Kidney (tissue), 14 donors: Measurements from ENCODE around the gene EEF2KMT. TPM values are rescaled to one million over a fixed set of nuclear protein-coding genes. Genes with fewer than 3 reads are reported as not detected.
"Not testable (repeated sequence)": the region's sequence is repeated elsewhere in the genome, so short reads cannot be mapped to it uniquely, and the experiment has no call there.

Experiments used
- DNase-seq, 5 donors: peaks; one replicate each; pipeline ENCODE4 v3.0.0-alpha.2; 2013 to 2020
- FAIRE-seq: peaks from 2 replicates; lab custom pipeline; 2012; peaks lifted over from hg19 to GRCh38; lab: Jason Lieb, UNC
- H3K27ac ChIP-seq, 2 donors: one replicate each; pipeline ENCODE4 v1.7.0; 2013; ENCODE audit warnings: low read depth in 2 of 2, low read length in 2 of 2, inconsistent platforms in 1 of 2
- H3K27me3 ChIP-seq: one replicate; pipeline ENCODE4 v1.7.1; 2013; ENCODE audit warnings: low read length, inconsistent platforms; ENCODE audit not compliant: control insufficient read depth, insufficient read depth
- H3K36me3 ChIP-seq, 3 donors: one replicate each; pipeline versions ENCODE4 v1.7.0 to v1.7.1; 2013; ENCODE audit warnings: low read length in 3 of 3, control low read depth in 1 of 3, inconsistent platforms in 1 of 3; ENCODE audit not compliant: insufficient read depth in 3 of 3, control insufficient read depth in 2 of 3
- H3K4me1 ChIP-seq, 3 donors: one replicate each; pipeline versions ENCODE4 v1.7.0 to v1.7.1; 2013; ENCODE audit warnings: low read length in 3 of 3, inconsistent platforms in 1 of 3, low read depth in 1 of 3; ENCODE audit not compliant: control insufficient read depth in 2 of 3, insufficient read depth in 2 of 3
- H3K4me3 ChIP-seq, 3 donors: one replicate each; pipeline versions ENCODE4 v1.7.0 to v1.8.1; 2013; ENCODE audit warnings: low read length in 3 of 3, control low read depth in 1 of 3, inconsistent platforms in 1 of 3
- H3K9ac ChIP-seq, 3 donors: one replicate each; pipeline versions ENCODE4 v1.7.0 to v1.7.1; 2013; ENCODE audit warnings: low read length in 3 of 3, control low read depth in 1 of 3, inconsistent platforms in 1 of 3
- H3K9me3 ChIP-seq, 3 donors: one replicate each; pipeline versions ENCODE4 v1.7.0 to v1.7.1; 2013; ENCODE audit warnings: low read length in 3 of 3, control low read depth in 1 of 3, inconsistent platforms in 1 of 3; ENCODE audit not compliant: control insufficient read depth in 2 of 3, insufficient read depth in 1 of 3
- intact Hi-C: fragments of 100-400 bp; cut with DNase I; formaldehyde crosslinking; loops from one replicate; pipeline ENCODE4 v1.11.1; 2022
- polyA plus RNA-seq: library from polyadenylated mRNA; stranded (reverse); fragments of 350-450 nt; fragmentation: Illumina TruSeq; extraction: RNeasy Lipid Tissue Mini Kit (QIAGEN cat#74804); gene quantifications from one replicate; pipeline ENCODE4 v1.2.3, GENCODE V29; 2014; ENCODE audit warnings: low read depth, low replicate concordance; ENCODE audit not compliant: insufficient read depth
- total RNA-seq: library from RNA; stranded (reverse); fragmentation: NEBNext Ultra II Directional; extraction: Animal tissue kit (Norgen Biotek cat#: 25700); gene quantifications from one replicate; pipeline ENCODE4 v1.2.1, GENCODE V29; 2021
- TF ChIP-seq, protein P1 (sequence below): IDR thresholded peaks from 3 replicates; pipeline ENCODE4 v1.5.1; 2012; ENCODE audit warnings: mild to moderate bottlenecking, moderate library complexity, borderline replicate concordance; ENCODE audit not compliant: insufficient read depth; ENCODE audit errors: extremely low read depth
- donor health status: control.
- donor health status: control.
- donor health status: control.
- donor health status: control.
- donor health status: control.
- donor health status: DM: yes; HTN: yes; CAD: no.
- donor health status: Normal renal cell carcinoma (clear cell type).

The EEF2KMT gene
- total and polyA plus RNA-seq, 2 donors from 2014 or later, result 11.1 to 12.8 TPM

DNA sequence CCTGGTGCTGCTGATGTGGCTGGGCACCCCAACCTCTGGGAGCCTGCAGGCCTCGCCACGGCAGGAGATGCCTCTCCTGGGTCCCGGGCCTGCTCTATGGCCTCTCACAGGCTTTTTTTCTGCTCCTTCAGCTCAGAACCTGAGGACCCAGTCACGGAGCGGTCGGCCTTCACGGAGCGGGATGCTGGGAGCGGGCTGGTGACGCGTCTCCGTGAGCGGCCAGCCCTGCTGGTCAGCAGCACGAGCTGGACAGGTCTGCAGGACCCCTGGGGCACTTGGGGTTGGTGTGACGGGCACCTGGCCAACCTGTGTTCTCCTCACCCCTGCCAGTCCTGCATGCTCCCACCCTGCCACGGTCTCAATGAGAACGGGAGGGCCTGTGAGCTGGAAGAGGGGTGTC, 19.0 kb downstream of the EEF2KMT start:
- intact Hi-C loops, result no loop called here
- no peak overlapping the region for H3K27ac ChIP-seq
- no peaks in the 10 kb centered on the region for H3K27me3 ChIP-seq
- no peak overlapping the region for H3K9ac ChIP-seq
- TF ChIP-seq, protein P1, sequence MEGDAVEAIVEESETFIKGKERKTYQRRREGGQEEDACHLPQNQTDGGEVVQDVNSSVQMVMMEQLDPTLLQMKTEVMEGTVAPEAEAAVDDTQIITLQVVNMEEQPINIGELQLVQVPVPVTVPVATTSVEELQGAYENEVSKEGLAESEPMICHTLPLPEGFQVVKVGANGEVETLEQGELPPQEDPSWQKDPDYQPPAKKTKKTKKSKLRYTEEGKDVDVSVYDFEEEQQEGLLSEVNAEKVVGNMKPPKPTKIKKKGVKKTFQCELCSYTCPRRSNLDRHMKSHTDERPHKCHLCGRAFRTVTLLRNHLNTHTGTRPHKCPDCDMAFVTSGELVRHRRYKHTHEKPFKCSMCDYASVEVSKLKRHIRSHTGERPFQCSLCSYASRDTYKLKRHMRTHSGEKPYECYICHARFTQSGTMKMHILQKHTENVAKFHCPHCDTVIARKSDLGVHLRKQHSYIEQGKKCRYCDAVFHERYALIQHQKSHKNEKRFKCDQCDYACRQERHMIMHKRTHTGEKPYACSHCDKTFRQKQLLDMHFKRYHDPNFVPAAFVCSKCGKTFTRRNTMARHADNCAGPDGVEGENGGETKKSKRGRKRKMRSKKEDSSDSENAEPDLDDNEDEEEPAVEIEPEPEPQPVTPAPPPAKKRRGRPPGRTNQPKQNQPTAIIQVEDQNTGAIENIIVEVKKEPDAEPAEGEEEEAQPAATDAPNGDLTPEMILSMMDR, result no peak
- no peak overlapping the region for H3K4me3 ChIP-seq
- H3K36me3 ChIP-seq, result peaks cover 0 to 15% (median 9%) of the 10 kb centered on the region in 3 donors
- H3K4me1 ChIP-seq, result no peaks in the 10 kb centered on the region
- no peak for FAIRE-seq
- H3K9me3 ChIP-seq, result no peaks in the 10 kb centered on the region
- DNase-seq, result no peak

DNA sequence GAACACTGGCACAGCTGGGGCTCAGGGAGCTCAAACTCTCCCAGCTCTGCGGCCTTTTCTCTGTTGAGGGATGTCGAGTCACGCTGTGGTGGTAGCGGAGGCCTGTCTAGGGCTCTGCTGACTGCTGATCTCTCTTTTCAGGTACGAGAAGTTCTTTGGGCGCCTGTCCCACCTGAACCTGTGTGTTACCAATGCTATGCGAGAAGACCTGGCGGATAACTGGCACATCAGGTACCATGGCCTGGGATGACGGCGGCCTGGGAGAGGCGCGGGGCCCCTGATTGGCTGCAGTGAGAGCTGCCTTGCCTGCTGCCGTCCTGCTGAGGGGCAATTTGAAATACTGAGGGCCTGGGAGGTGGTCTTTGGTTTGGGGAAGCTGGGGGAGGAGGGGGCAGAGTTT, 20.3 kb downstream of the EEF2KMT start:
- TF ChIP-seq, protein P1, result no peak
- no peak for DNase-seq
- Histone ChIP-seq H3K9ac (no peak overlapping the region), H3K4me1 (peaks cover 0 to 4% (median 0%) of the 10 kb centered on the region in 3 donors), H3K4me3 (no peak overlapping the region), H3K36me3 (peaks cover 0 to 15% (median 8%) of the 10 kb centered on the region in 3 donors), H3K27me3 (no peaks in the 10 kb centered on the region), H3K27ac (no peak overlapping the region), H3K9me3 (no peaks in the 10 kb centered on the region)
- intact Hi-C loops, result no loop called here
- FAIRE-seq, result no peak

DNA sequence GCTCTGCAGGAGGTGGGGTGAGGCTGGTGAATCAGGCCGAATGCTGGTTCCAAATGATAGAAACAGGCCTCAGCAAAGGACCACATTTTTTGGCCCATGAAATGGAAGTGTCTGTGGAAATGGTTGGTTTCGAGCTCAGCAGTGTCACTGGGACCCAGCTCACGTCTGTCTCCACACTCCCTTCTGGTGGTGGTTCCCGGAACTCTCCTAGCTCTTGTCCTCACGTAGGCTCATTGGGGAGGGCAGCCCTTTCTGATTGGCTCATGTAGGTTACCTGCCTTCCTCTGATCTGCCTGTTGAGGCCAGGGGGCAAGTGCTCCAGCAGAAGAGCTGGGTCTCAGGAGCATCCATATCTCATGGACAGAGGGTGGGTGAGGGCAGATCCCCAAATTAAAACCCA, 22.0 kb downstream of the EEF2KMT start:
- Histone ChIP-seq H3K9ac (no peak overlapping the region), H3K27me3 (no peaks in the 10 kb centered on the region), H3K36me3 (peaks cover 0 to 15% (median 8%) of the 10 kb centered on the region in 3 donors), H3K4me3 (no peak overlapping the region), H3K4me1 (peaks cover 0 to 9% (median 6%) of the 10 kb centered on the region in 3 donors), H3K9me3 (no peaks in the 10 kb centered on the region), H3K27ac (no peak overlapping the region)
- TF ChIP-seq, protein P1, result no peak
- DNase-seq (no peak), FAIRE-seq (no peak)
- intact Hi-C loops, result no loop called here

DNA sequence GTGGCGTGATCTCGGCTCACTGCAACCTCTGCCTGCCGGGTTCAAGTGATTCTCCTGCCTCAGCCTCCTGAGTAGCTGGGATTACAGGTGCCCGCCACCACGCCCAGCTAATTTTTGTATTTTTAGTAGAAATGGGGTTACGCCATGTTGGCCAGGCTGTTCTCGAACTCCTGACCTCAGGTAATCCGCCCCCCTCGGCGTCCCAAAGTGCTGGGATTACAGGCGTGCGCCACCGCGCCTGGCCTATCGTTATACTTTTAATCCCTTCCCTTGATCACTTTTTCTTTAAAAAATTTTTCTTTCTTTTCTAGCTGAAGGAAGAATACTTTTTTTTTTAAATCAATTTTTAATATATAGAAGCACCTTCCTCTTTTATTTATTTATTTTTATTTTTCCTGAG, 23.8 kb downstream of the EEF2KMT start:
- intact Hi-C loops, H3K27ac ChIP-seq, H3K9ac ChIP-seq, H3K9me3 ChIP-seq, DNase-seq, H3K4me3 ChIP-seq, FAIRE-seq, H3K4me1 ChIP-seq, H3K27me3 ChIP-seq: not testable (repeated sequence)
- H3K36me3 ChIP-seq, result peaks cover 0 to 15% (median 8%) of the 10 kb centered on the region in 3 donors
